Activated CD4-positive, alpha-beta T cell treated with anti-CD3 and anti-CD28 coated beads, Interleukin-2, amount 10 ng/mL, durations not matched to agents 7 days and 5 days (primary cell): ENCODE data around the gene ARHGAP26. TPM values are rescaled to one million over a fixed set of nuclear protein-coding genes. Genes with fewer than 3 reads are reported as not detected.

Experiments used
- CTCF ChIA-PET: fragments of 350-600 bp; sonication (Branson Sonifier 250); formaldehyde crosslinking; loops from one replicate; lab custom pipeline; 2021; ENCODE audit warnings: antibody characterized with exemption; lab: Charles Lee
- POLR2A ChIA-PET: fragments of 350-600 bp; sonication (Branson Sonifier 250); formaldehyde crosslinking; loops from one replicate; lab custom pipeline; 2021; ENCODE audit warnings: antibody characterized with exemption; lab: Charles Lee
- DNase-seq: peaks from one replicate; pipeline ENCODE4 v3.0.0-alpha.2; 2020
- H3K27ac Mint-ChIP-seq: one replicate; pipeline ENCODE4 v1.8.0; 2021; ENCODE audit warnings: mild to moderate bottlenecking, moderate library complexity, mixed read lengths
- H3K27me3 Mint-ChIP-seq: one replicate; pipeline ENCODE4 v1.8.0; 2021; ENCODE audit warnings: mixed read lengths
- H3K36me3 Mint-ChIP-seq: one replicate; pipeline ENCODE4 v1.8.0; 2021; ENCODE audit warnings: low read depth, mixed read lengths
- H3K4me1 Mint-ChIP-seq: one replicate; pipeline ENCODE4 v1.8.0; 2021; ENCODE audit warnings: mixed read lengths
- H3K4me3 Mint-ChIP-seq: one replicate; pipeline ENCODE4 v1.8.0; 2021; ENCODE audit warnings: mild to moderate bottlenecking, moderate library complexity, mixed read lengths
- H3K9me3 Mint-ChIP-seq: one replicate; pipeline ENCODE4 v1.8.0; 2021; ENCODE audit warnings: mixed read lengths
- total RNA-seq, 2 experiments: library from RNA; stranded (reverse); gene quantifications; one replicate each; pipeline ENCODE4 v1.2.3, GENCODE V29; 2021

Gene ARHGAP26
- total RNA-seq, 2 experiments from 2014 or later = 21.0 to 21.5 TPM

GRCh38 chr5:142795251-142795650 lies 25.1 kb downstream of the ARHGAP26 start:
- Mint-ChIP-seq H3K4me3 (no peak overlapping the region), H3K27ac (peak overlapping the region; percentile 26), H3K27me3 (no peaks in the 10 kb centered on the region), H3K36me3 (peaks cover 8% of the 10 kb centered on the region), H3K9me3 (no peaks in the 10 kb centered on the region), H3K4me1 (peaks cover 52% of the 10 kb centered on the region)
- DNase-seq = no peak
- CTCF ChIA-PET = interaction anchor here (1.1 kb wide), 1 partner anchor 9 kb away, joined by 3 read pairs; no protein-coding TSS in a partner anchor
- POLR2A ChIA-PET = no interaction called here

- DNase-seq = no peak
- Mint-ChIP-seq H3K27ac (no peak overlapping the region), H3K4me3 (no peak overlapping the region), H3K27me3 (no peaks in the 10 kb centered on the region), H3K9me3 (no peaks in the 10 kb centered on the region), H3K36me3 (peaks cover 8% of the 10 kb centered on the region), H3K4me1 (peaks cover 66% of the 10 kb centered on the region)
- ChIA-PET CTCF (interaction anchor here (0.5 to 2.5 kb wide), 9 partner anchors 10 to 44 kb away, joined by 3 to 8 read pairs (median 3); no protein-coding TSS in a partner anchor), POLR2A (no interaction called here)
Measured at GRCh38 chr5:142796492-142797109, 26.4 kb downstream of the ARHGAP26 start.

GRCh38 chr5:142797420-142797819 lies 27.2 kb downstream of the ARHGAP26 start:
- H3K4me3 Mint-ChIP-seq = no peak overlapping the region
- H3K27me3 Mint-ChIP-seq = no peaks in the 10 kb centered on the region
- no peak for DNase-seq
- H3K27ac Mint-ChIP-seq = peak overlapping the region; percentile 95
- peaks cover 74% of the 10 kb centered on the region for H3K4me1 Mint-ChIP-seq
- ChIA-PET CTCF (interaction anchor here (0.6 to 2.6 kb wide), 10 partner anchors 10 to 79 kb away, joined by 3 to 12 read pairs (median 3); partner anchors contain the start of gene ARHGAP26), POLR2A (no interaction called here)
- no peaks in the 10 kb centered on the region for H3K9me3 Mint-ChIP-seq
- peaks cover 11% of the 10 kb centered on the region for H3K36me3 Mint-ChIP-seq

GRCh38 chr5:142798099-142798770 lies 28.1 kb downstream of the ARHGAP26 start:
- ChIA-PET POLR2A (interaction anchor here (1.3 kb wide), 1 partner anchor 28 kb away, joined by 5 read pairs; the partner anchor contains the start of gene ARHGAP26), CTCF (interaction anchor here (0.8 to 2.6 kb wide), 8 partner anchors 11 to 82 kb away, joined by 3 to 12 read pairs (median 3); partner anchors contain the start of gene ARHGAP26)
- peak overlapping the region; percentile 47 for H3K4me3 Mint-ChIP-seq

GRCh38 chr5:142800776-142801494 lies 30.8 kb downstream of the ARHGAP26 start:
- ChIA-PET CTCF (interaction anchor here (0.7 to 1.4 kb wide), 7 partner anchors 9 to 52 kb away, joined by 3 to 5 read pairs (median 3); partner anchors contain the start of gene ARHGAP26), POLR2A (interaction anchor here (0.6 kb wide), 1 partner anchor 23 kb away, joined by 3 read pairs; no protein-coding TSS in a partner anchor)
- Mint-ChIP-seq H3K27ac (peak overlapping the region; percentile 95), H3K9me3 (no peaks in the 10 kb centered on the region), H3K36me3 (peaks cover 11% of the 10 kb centered on the region), H3K4me1 (peaks cover 69% of the 10 kb centered on the region), H3K27me3 (no peaks in the 10 kb centered on the region), H3K4me3 (peak overlapping the region; percentile 67)
- DNase-seq = peak; percentile 74

More at GRCh38 chr5:142798099-142798770, 28.1 kb downstream of the ARHGAP26 start:
- Mint-ChIP-seq H3K9me3 (no peaks in the 10 kb centered on the region), H3K4me1 (peaks cover 78% of the 10 kb centered on the region), H3K27ac (peak overlapping the region; percentile 95), H3K36me3 (peaks cover 11% of the 10 kb centered on the region), H3K27me3 (no peaks in the 10 kb centered on the region)
- peak; percentile 54 for DNase-seq

- H3K36me3 Mint-ChIP-seq = peaks cover 11% of the 10 kb centered on the region
- H3K27me3 Mint-ChIP-seq = no peaks in the 10 kb centered on the region
- H3K27ac Mint-ChIP-seq = peak overlapping the region; percentile 95
- peak overlapping the region; percentile 67 for H3K4me3 Mint-ChIP-seq
- no peaks in the 10 kb centered on the region for H3K9me3 Mint-ChIP-seq
- peaks cover 66% of the 10 kb centered on the region for H3K4me1 Mint-ChIP-seq
- POLR2A ChIA-PET = interaction anchor here (0.6 kb wide), 1 partner anchor 23 kb away, joined by 3 read pairs; no protein-coding TSS in a partner anchor
- CTCF ChIA-PET = interaction anchor here (0.7 to 0.9 kb wide), 2 partner anchors 26 to 53 kb away, joined by 3 to 4 read pairs; no protein-coding TSS in a partner anchor
- DNase-seq = no peak
Measured at GRCh38 chr5:142801495-142801871, 31.3 kb downstream of the ARHGAP26 start.

- Mint-ChIP-seq H3K9me3 (no peaks in the 10 kb centered on the region), H3K27me3 (no peaks in the 10 kb centered on the region), H3K4me1 (peaks cover 49% of the 10 kb centered on the region), H3K4me3 (no peak overlapping the region), H3K27ac (no peak overlapping the region), H3K36me3 (peaks cover 8% of the 10 kb centered on the region)
- CTCF ChIA-PET = interaction anchor here (0.9 kb wide), 1 partner anchor 199 kb away, joined by 4 read pairs; no protein-coding TSS in a partner anchor
- POLR2A ChIA-PET = no interaction called here
- DNase-seq = no peak
Measured at GRCh38 chr5:142803428-142804125, 33.4 kb downstream of the ARHGAP26 start.

- H3K4me1 Mint-ChIP-seq = peaks cover 42% of the 10 kb centered on the region
- H3K4me3 Mint-ChIP-seq = no peak overlapping the region
- POLR2A ChIA-PET = no interaction called here
Measured at GRCh38 chr5:142805339-142805738, 35.2 kb downstream of the ARHGAP26 start.

DNA sequence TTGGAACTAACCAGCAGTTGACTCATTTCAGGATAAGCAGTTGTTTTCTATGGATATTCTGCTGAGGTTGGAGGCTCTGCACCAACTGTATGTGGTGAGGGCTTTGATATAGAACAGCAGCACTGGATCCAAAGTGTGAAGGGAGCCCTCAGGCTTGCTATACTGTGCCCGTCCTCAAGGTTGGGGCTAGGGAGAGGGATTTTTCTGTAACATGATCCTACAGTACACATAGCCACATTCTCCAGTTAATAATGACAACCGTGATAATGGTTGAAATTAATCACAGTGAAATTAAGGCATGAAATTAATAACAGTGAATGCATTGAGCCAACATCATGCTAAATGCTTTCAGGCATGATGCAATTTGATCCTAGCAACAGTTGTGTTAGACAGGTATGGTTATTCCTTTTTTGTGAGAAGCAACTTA lies 36.7 kb downstream of the ARHGAP26 start:
- DNase-seq = no peak
- ChIA-PET CTCF (interaction anchor here (1.4 kb wide), 1 partner anchor 10 kb away, joined by 3 read pairs; no protein-coding TSS in a partner anchor), POLR2A (no interaction called here)
- peaks cover 6% of the 10 kb centered on the region for H3K36me3 Mint-ChIP-seq
- H3K27me3 Mint-ChIP-seq = no peaks in the 10 kb centered on the region
- no peaks in the 10 kb centered on the region for H3K9me3 Mint-ChIP-seq
- H3K4me1 Mint-ChIP-seq = peaks cover 28% of the 10 kb centered on the region
- no peak overlapping the region for H3K27ac Mint-ChIP-seq
- H3K4me3 Mint-ChIP-seq = no peak overlapping the region

More at GRCh38 chr5:142805339-142805738, 35.2 kb downstream of the ARHGAP26 start:
- peaks cover 8% of the 10 kb centered on the region for H3K36me3 Mint-ChIP-seq
- no peaks in the 10 kb centered on the region for H3K27me3 Mint-ChIP-seq
- H3K9me3 Mint-ChIP-seq = no peaks in the 10 kb centered on the region
- DNase-seq = no peak
- no peak overlapping the region for H3K27ac Mint-ChIP-seq
- CTCF ChIA-PET = no interaction called here

DNA sequence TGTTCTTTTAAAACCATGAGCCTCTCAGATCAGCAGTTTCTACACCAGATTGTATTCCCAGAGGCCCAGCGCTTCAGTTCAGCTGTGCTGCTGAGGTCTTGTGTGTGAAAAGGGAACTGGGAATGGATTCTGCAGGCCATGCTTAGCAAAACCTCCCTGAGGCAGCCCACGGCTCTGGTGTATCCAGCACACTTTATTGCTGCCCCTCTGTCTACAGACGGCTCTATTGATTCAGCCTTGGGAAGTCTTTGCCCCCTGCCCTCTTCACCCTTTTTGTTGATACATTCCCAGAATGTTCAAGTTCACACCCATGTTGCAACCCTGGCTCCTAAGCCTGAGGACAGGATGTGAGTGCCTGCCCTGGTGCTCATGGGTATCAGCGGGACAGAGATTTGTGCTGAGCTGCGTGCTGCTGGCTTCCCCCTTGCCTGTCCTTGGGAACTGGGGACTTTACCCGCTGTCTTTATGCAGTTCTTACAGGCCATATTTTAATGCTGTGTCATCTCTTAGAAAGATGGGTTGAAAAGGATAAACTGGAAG lies 37.3 kb downstream of the ARHGAP26 start:
- no peak for DNase-seq
- H3K4me3 Mint-ChIP-seq = no peak overlapping the region
- peaks cover 5% of the 10 kb centered on the region for H3K36me3 Mint-ChIP-seq
- H3K4me1 Mint-ChIP-seq = peaks cover 24% of the 10 kb centered on the region
- CTCF ChIA-PET = interaction anchor here (0.7 to 1.4 kb wide), 2 partner anchors 10 to 101 kb away, joined by 3 read pairs; no protein-coding TSS in a partner anchor
- H3K9me3 Mint-ChIP-seq = no peaks in the 10 kb centered on the region
- H3K27me3 Mint-ChIP-seq = no peaks in the 10 kb centered on the region
- POLR2A ChIA-PET = no interaction called here
- no peak overlapping the region for H3K27ac Mint-ChIP-seq

DNA sequence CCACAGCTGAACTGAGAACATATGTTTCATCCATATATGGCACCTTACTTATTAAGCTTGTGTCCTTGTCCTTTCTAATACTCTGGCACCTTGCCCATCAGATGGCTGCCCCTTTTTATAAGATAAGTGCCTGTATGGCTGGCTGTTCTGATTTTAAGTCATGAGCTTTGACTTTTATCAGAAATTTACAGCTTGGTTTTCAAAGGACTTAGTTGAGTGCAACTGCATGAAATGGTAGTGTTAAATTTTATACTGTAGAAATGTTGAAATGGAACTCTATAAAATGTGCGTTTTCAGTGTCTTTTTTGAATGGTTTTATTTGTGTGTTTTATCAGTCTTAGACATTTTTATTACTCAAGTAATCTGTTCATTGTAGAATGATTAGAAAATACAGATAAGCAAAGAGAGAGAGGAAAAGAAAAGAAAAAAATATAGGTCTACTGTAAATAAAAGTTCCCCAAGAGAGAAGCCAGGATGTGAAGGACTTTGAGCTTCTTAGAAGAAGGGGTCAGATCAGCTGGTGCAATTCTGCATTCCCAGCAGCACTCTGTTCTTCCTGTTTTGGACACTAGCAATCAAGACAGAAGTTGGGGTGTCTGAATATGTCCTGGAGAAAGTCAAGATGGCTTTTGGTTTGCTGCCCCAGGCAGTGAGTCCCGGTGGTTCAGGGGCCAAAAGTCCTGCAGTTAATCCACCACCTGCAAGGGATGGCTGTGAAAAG lies 38.9 kb downstream of the ARHGAP26 start:
- ChIA-PET POLR2A (no interaction called here), CTCF (interaction anchor here (0.5 to 1.5 kb wide), 10 partner anchors 8 to 797 kb away, joined by 3 to 5 read pairs (median 3); no protein-coding TSS in a partner anchor)
- Mint-ChIP-seq H3K27ac (no peak overlapping the region), H3K36me3 (peaks cover 3% of the 10 kb centered on the region), H3K9me3 (no peaks in the 10 kb centered on the region), H3K27me3 (no peaks in the 10 kb centered on the region), H3K4me3 (no peak overlapping the region), H3K4me1 (peaks cover 18% of the 10 kb centered on the region)
- DNase-seq = no peak
